SHP77 treated with DMSO at 0.1 percent for 48 hours (cell line): ENCODE measurements around the gene HLA-DPA1.
"Not testable (repeated sequence)": the region's sequence is repeated elsewhere in the genome, so short reads cannot be mapped to it uniquely, and the experiment has no call there.

Experiments used
- DNase-seq: peaks from one replicate; lab custom pipeline; 2025; lab: John Stamatoyannopoulos, UW

Gene HLA-DPA1

GRCh38 chr6:33064723-33065122, 8.7 kb downstream of the HLA-DPA1 start:
- DNase-seq: no peak

- DNase-seq: not testable (repeated sequence)
Measured at GRCh38 chr6:33063435-33063834, 10.0 kb downstream of the HLA-DPA1 start.

GRCh38 chr6:33061987-33062386, 11.5 kb downstream of the HLA-DPA1 start:
- no peak for DNase-seq

GRCh38 chr6:33057222-33058150, 16.0 kb downstream of the HLA-DPA1 start:
- DNase-seq: no peak

GRCh38 chr6:33053230-33053629, 20.2 kb downstream of the HLA-DPA1 start:
- no peak for DNase-seq

GRCh38 chr6:33052627-33053026, 20.8 kb downstream of the HLA-DPA1 start:
- DNase-seq: no peak

GRCh38 chr6:33050014-33050810, 23.2 kb downstream of the HLA-DPA1 start:
- no peak for DNase-seq

- DNase-seq: no peak
Measured at GRCh38 chr6:33049323-33050013, 24.0 kb downstream of the HLA-DPA1 start.

GRCh38 chr6:33040157-33040556, 33.3 kb downstream of the HLA-DPA1 start:
- DNase-seq: no peak

- no peak for DNase-seq
Measured at GRCh38 chr6:33036535-33036934, 36.9 kb downstream of the HLA-DPA1 start.

- no peak for DNase-seq
Measured at GRCh38 chr6:33034554-33034953, 38.9 kb downstream of the HLA-DPA1 start.

GRCh38 chr6:33030245-33030644, 43.2 kb downstream of the HLA-DPA1 start:
- no peak for DNase-seq

- no peak for DNase-seq
Measured at GRCh38 chr6:33029328-33030184, 43.9 kb downstream of the HLA-DPA1 start.

- DNase-seq: no peak
Measured at GRCh38 chr6:33028220-33028849, 45.1 kb downstream of the HLA-DPA1 start.

GRCh38 chr6:33024521-33024920, 48.9 kb downstream of the HLA-DPA1 start:
- DNase-seq: no peak

- DNase-seq: no peak
Measured at GRCh38 chr6:33023536-33023935, 49.9 kb downstream of the HLA-DPA1 start.

- no peak for DNase-seq
Measured at GRCh38 chr6:33021917-33022316, 51.5 kb downstream of the HLA-DPA1 start.

- DNase-seq: no peak
Measured at GRCh38 chr6:33019372-33019771, 54.1 kb downstream of the HLA-DPA1 start.

- no peak for DNase-seq
Measured at GRCh38 chr6:33018904-33019303, 54.5 kb downstream of the HLA-DPA1 start.

- DNase-seq: no peak
Measured at GRCh38 chr6:33018418-33018817, 55.0 kb downstream of the HLA-DPA1 start.
